Measurements from ENCODE around the gene MROH7. TPM values are rescaled to one million over a fixed set of nuclear protein-coding genes. Genes with fewer than 3 reads are reported as not detected.

MROH7 gene
- 0.15 TPM in 1 of 3 replicates, not detected in the others for total RNA-seq
- long read RNA-seq = 0 reads

GRCh38 chr1:54640863-54641836 lies at the start of gene MROH7:
Gene MROH7 (plus strand): TSS chr1:54641786. CDS start chr1:54652927, 11,141 bp downstream.
- Mint-ChIP-seq H3K9me3 (ENCODE audit: low read depth) (peaks cover 11% of the 10 kb centered on the region), H3K4me3 (ENCODE audit: unreplicated experiment) (no peak within 1 kb of the TSS), H3K27ac (ENCODE audit: unreplicated experiment) (no peak within 1 kb of the TSS), H3K36me3 (ENCODE audit: low read depth) (peaks cover 3% of the 10 kb centered on the region), H3K4me1 (ENCODE audit: low read depth) (peaks cover 2% of the 10 kb centered on the region), H3K27me3 (ENCODE audit: low read depth) (peaks cover 12% of the 10 kb centered on the region)
- no peak for TF ChIP-seq CTCF (IDR thresholded peaks at IDR 0.05)
- DNase-seq (ENCODE audit: low spot score) = no peak

- H3K27ac Mint-ChIP-seq (ENCODE audit: unreplicated experiment) = no peak overlapping the region
- H3K9me3 Mint-ChIP-seq (ENCODE audit: low read depth) = no peaks in the 10 kb centered on the region
- H3K36me3 Mint-ChIP-seq (ENCODE audit: low read depth) = no peaks in the 10 kb centered on the region
- no peak for DNase-seq (ENCODE audit: low spot score)
- no peak for TF ChIP-seq CTCF (IDR thresholded peaks at IDR 0.05)
- H3K4me3 Mint-ChIP-seq (ENCODE audit: unreplicated experiment) = no peak overlapping the region
- H3K4me1 Mint-ChIP-seq (ENCODE audit: low read depth) = no peaks in the 10 kb centered on the region
- no peaks in the 10 kb centered on the region for H3K27me3 Mint-ChIP-seq (ENCODE audit: low read depth)
These were observed 47.9 kb upstream of the MROH7 start for GRCh38 chr1:54593571-54594160.

GRCh38 chr1:54594463-54594862 lies 47.1 kb upstream of the MROH7 start:
- H3K27me3 Mint-ChIP-seq (ENCODE audit: low read depth) = no peaks in the 10 kb centered on the region
- no peak overlapping the region for H3K27ac Mint-ChIP-seq (ENCODE audit: unreplicated experiment)
- no peaks in the 10 kb centered on the region for H3K9me3 Mint-ChIP-seq (ENCODE audit: low read depth)
- H3K36me3 Mint-ChIP-seq (ENCODE audit: low read depth) = no peaks in the 10 kb centered on the region
- no peaks in the 10 kb centered on the region for H3K4me1 Mint-ChIP-seq (ENCODE audit: low read depth)
- DNase-seq (ENCODE audit: low spot score) = no peak
- no peak for TF ChIP-seq CTCF (IDR thresholded peaks at IDR 0.05)
- no peak overlapping the region for H3K4me3 Mint-ChIP-seq (ENCODE audit: unreplicated experiment)

GRCh38 chr1:54595956-54596498 lies 45.6 kb upstream of the MROH7 start:
- Mint-ChIP-seq H3K27ac (ENCODE audit: unreplicated experiment) (no peak overlapping the region), H3K27me3 (ENCODE audit: low read depth) (no peaks in the 10 kb centered on the region), H3K4me3 (ENCODE audit: unreplicated experiment) (no peak overlapping the region), H3K9me3 (ENCODE audit: low read depth) (no peaks in the 10 kb centered on the region), H3K4me1 (ENCODE audit: low read depth) (no peaks in the 10 kb centered on the region), H3K36me3 (ENCODE audit: low read depth) (no peaks in the 10 kb centered on the region)
- no peak for TF ChIP-seq CTCF (IDR thresholded peaks at IDR 0.05)
- DNase-seq (ENCODE audit: low spot score) = no peak

- H3K9me3 Mint-ChIP-seq (ENCODE audit: low read depth) = no peaks in the 10 kb centered on the region
- no peaks in the 10 kb centered on the region for H3K4me1 Mint-ChIP-seq (ENCODE audit: low read depth)
- no peak for TF ChIP-seq CTCF (IDR thresholded peaks at IDR 0.05)
- H3K36me3 Mint-ChIP-seq (ENCODE audit: low read depth) = no peaks in the 10 kb centered on the region
- no peaks in the 10 kb centered on the region for H3K27me3 Mint-ChIP-seq (ENCODE audit: low read depth)
- no peak for DNase-seq (ENCODE audit: low spot score)
- no peak overlapping the region for H3K4me3 Mint-ChIP-seq (ENCODE audit: unreplicated experiment)
- H3K27ac Mint-ChIP-seq (ENCODE audit: unreplicated experiment) = no peak overlapping the region
These were observed 44.8 kb upstream of the MROH7 start for GRCh38 chr1:54596756-54597155.

Measured in chondrocyte (in vitro differentiated cells).